Erythroblast (primary cell): ENCODE results near the gene C16orf95.

Experiments
- GATA1 ChIP-seq: IDR thresholded peaks from 2 replicates; pipeline ENCODE4 v1.6.1; 2011; ENCODE audit warnings: low read depth, mild to moderate bottlenecking, control low read depth, low read length, moderate library complexity
- POLR2A ChIP-seq: IDR thresholded peaks from 2 replicates; pipeline ENCODE4 v1.6.1; 2011; ENCODE audit warnings: mild to moderate bottlenecking, low read length

- TF ChIP-seq POLR2A (no peak), GATA1 (no peak)
Measured at GRCh38 chr16:87361916-87362619, 44.9 kb upstream of the C16orf95 start.
